Breast epithelium (tissue), 3 donors: ENCODE results near the gene TPK1.

ENCODE experiments used
- CTCF ChIP-seq, 3 donors: fragments of 450-650 bp; IDR thresholded peaks; one replicate each; pipeline ENCODE4 v1.5.1; 2016 to 2017; ENCODE audit warnings: antibody characterized with exemption in 3 of 3, mild to moderate bottlenecking in 3 of 3, moderate library complexity in 3 of 3
- POLR2AphosphoS5 ChIP-seq, 3 donors: sonication (generic); formaldehyde crosslinking; IDR thresholded peaks; one replicate each; pipeline ENCODE4 v1.6.1; 2017; ENCODE audit warnings: antibody characterized with exemption in 3 of 3

GRCh38 chr7:144494355-144494754 is 341.5 kb downstream of the TPK1 start:
- no peak for TF ChIP-seq CTCF (IDR thresholded peaks at IDR 0.05)
- TF ChIP-seq POLR2AphosphoS5 (IDR thresholded peaks at IDR 0.05) = no peak
